Ectodermal cell (in vitro differentiated cells): Measurements from ENCODE around the gene CHRM1.

Source experiments
- H3K27ac ChIP-seq: 2 replicates; pipeline ENCODE4 v1.7.0; 2013; ENCODE audit warnings: mild to moderate bottlenecking, low read depth, low read length; ENCODE audit not compliant: insufficient read depth, poor library complexity, severe bottlenecking
- H3K27me3 ChIP-seq: 2 replicates; pipeline ENCODE4 v1.7.0; 2013; ENCODE audit warnings: mild to moderate bottlenecking, low read length; ENCODE audit not compliant: insufficient read depth, control insufficient read depth, poor library complexity, severe bottlenecking
- H3K36me3 ChIP-seq: one replicate; pipeline ENCODE4 v1.7.0; 2013; ENCODE audit warnings: low read length; ENCODE audit not compliant: control insufficient read depth, insufficient read depth
- H3K4me1 ChIP-seq: one replicate; pipeline ENCODE4 v1.7.0; 2013; ENCODE audit warnings: low read length; ENCODE audit not compliant: control insufficient read depth, insufficient read depth
- H3K4me3 ChIP-seq: 2 replicates; pipeline ENCODE4 v1.7.0; 2013; ENCODE audit warnings: low read depth, low read length, control low read depth; ENCODE audit not compliant: insufficient read depth
- H3K9me3 ChIP-seq: 2 replicates; pipeline ENCODE4 v1.7.0; 2013; ENCODE audit warnings: mild to moderate bottlenecking, low read length, moderate library complexity; ENCODE audit not compliant: control insufficient read depth
- WGBS, 2 experiments: methylation state at CpG; one replicate each; pipeline ENCODE4 v1.1.7; 2013; ENCODE audit warnings: missing lambda C conversion rate in 2 of 2; 5-methylcytosine and 5-hydroxymethylcytosine counted together

The CHRM1 gene

DNA sequence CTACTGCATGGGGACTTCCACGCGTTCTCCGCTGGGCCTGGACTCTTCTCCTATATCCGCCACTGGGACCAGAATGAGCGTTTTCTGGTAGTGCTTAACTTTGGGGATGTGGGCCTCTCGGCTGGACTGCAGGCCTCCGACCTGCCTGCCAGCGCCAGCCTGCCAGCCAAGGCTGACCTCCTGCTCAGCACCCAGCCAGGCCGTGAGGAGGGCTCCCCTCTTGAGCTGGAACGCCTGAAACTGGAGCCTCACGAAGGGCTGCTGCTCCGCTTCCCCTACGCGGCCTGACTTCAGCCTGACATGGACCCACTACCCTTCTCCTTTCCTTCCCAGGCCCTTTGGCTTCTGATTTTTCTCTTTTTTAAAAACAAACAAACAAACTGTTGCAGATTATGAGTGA, 32.8 kb downstream of the CHRM1 start:
- Histone ChIP-seq H3K36me3 (peaks cover 66% of the 10 kb centered on the region), H3K27ac (no peak overlapping the region)
- WGBS, 2 experiments = 94 to 96% methylated on average over 14 of the region's 14 CpGs

DNA sequence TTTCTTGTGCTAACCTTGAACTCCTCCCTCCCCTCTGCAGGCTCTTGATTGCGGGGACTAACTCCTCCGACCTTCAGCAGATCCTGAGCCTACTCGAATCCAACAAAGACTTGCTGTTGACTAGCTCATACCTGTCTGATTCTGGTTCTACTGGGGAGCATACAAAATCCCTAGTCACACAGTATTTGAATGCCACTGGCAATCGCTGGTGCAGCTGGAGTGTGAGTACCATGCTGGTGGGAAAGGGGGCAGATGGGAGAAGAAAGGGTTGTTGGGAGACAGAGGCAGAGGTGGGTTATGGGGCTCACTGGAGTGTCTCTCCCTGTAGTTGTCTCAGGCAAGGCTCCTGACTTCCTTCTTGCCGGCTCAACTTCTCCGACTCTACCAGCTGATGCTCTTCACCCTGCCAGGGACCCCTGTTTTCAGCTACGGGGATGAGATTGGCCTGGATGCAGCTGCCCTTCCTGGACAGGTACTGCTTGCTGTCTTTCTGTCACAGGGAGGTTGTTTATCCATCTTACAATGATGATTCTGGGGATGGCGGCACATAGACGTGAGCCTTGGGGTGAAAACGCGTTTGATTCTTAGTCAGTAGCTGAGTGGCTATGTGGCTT, 35.9 kb downstream of the CHRM1 start:
- Histone ChIP-seq H3K4me1 (peaks cover 21% of the 10 kb centered on the region), H3K27me3 (no peaks in the 10 kb centered on the region), H3K36me3 (peaks cover 74% of the 10 kb centered on the region), H3K9me3 (no peaks in the 10 kb centered on the region), H3K4me3 (no peak overlapping the region), H3K27ac (no peak overlapping the region)
- 95 to 96% methylated on average over 11 of the region's 11 CpGs for WGBS, 2 experiments

More for the DNA sequence above, 32.8 kb downstream of the CHRM1 start:
- Histone ChIP-seq H3K27me3 (no peaks in the 10 kb centered on the region), H3K9me3 (no peaks in the 10 kb centered on the region), H3K4me1 (peaks cover 11% of the 10 kb centered on the region), H3K4me3 (no peak overlapping the region)

DNA sequence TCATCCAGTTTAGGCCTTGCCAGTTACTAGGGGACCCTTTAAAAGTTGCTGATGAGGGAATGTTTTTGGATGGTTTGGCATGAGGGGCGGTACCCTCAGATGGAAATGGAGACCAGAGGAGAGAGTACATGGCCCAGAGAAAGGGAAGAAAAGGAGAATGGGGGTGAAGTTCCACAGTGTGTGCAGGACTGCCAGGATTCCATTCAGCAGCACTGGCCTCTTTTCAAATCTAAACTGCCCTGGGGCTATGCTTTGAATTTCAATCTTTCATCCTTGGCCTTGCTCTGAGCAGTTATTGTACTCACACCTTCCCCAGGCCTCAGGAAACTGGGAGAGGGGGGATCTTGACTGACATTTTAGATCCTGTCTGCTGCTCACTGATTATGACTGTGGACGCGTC, 37.5 kb downstream of the CHRM1 start:
- H3K4me3 ChIP-seq = no peak overlapping the region
- no peak overlapping the region for H3K27ac ChIP-seq
- WGBS, 2 experiments = 92 to 94% methylated on average over 3 of the region's 3 CpGs
- H3K4me1 ChIP-seq = peaks cover 33% of the 10 kb centered on the region
- H3K9me3 ChIP-seq = no peaks in the 10 kb centered on the region
- H3K27me3 ChIP-seq = no peaks in the 10 kb centered on the region
- peaks cover 60% of the 10 kb centered on the region for H3K36me3 ChIP-seq

DNA sequence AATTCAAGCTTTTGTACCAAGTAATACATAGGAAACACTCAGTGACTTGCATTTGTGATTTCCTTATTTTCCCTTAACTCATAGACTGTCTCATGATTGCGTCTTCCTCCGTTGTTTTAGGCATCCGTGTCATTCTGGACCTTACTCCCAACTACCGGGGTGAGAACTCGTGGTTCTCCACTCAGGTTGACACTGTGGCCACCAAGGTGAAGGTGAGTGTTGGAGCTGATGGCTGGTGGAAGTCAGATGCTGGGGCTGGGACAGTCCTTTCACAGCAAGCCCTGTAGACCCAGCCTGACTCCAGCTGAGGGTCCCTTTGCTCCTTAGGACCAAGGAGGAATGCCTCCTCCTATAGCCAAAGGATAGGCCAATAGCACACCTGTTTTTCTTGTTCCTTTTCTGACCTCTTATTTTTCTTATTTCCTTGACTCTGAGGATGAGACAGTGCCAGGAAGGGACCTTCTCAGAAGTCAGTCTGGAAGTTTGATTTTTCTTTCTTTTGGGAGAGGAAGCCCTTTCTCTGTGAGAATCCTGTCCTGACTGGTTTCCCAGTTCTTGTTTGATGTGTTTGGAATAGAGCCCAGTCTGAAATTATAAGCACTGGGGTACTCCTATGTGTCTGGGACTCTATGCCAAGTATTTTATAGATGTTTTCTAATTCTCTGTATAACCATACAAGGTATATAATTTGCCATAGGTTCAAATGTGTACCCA, 38.2 kb downstream of the CHRM1 start:
- H3K27me3 ChIP-seq = no peaks in the 10 kb centered on the region
- H3K27ac ChIP-seq = peak overlapping the region; percentile 53
- H3K4me1 ChIP-seq = peaks cover 33% of the 10 kb centered on the region
- peaks cover 53% of the 10 kb centered on the region for H3K36me3 ChIP-seq
- no peaks in the 10 kb centered on the region for H3K9me3 ChIP-seq
- 92% methylated on average over 5 of the region's 5 CpGs for WGBS, 2 experiments
- peak overlapping the region; percentile 77 for H3K4me3 ChIP-seq

DNA sequence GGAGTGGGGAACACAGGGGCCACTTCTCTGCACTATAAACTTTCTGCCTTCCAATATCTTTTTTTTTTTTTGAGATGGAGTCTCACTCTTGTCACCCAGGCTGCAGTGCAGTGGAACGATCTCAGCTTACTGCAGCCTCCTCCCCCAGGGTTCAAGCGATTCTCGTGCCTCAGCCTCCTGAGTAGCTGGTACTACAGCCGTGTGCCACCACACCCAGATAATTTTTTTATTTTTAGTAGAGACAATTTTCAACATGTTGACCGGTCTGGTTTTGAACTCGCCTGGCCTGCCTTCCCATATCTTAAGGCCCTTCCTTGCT, 38.8 kb downstream of the CHRM1 start:
- peak overlapping the region; percentile 77 for H3K4me3 ChIP-seq
- WGBS, 2 experiments = 72 to 77% methylated on average over 6 of the region's 6 CpGs
- peaks cover 33% of the 10 kb centered on the region for H3K4me1 ChIP-seq
- H3K27me3 ChIP-seq = no peaks in the 10 kb centered on the region
- no peaks in the 10 kb centered on the region for H3K9me3 ChIP-seq
- H3K36me3 ChIP-seq = peaks cover 50% of the 10 kb centered on the region
- peak overlapping the region; percentile 98 for H3K27ac ChIP-seq

DNA sequence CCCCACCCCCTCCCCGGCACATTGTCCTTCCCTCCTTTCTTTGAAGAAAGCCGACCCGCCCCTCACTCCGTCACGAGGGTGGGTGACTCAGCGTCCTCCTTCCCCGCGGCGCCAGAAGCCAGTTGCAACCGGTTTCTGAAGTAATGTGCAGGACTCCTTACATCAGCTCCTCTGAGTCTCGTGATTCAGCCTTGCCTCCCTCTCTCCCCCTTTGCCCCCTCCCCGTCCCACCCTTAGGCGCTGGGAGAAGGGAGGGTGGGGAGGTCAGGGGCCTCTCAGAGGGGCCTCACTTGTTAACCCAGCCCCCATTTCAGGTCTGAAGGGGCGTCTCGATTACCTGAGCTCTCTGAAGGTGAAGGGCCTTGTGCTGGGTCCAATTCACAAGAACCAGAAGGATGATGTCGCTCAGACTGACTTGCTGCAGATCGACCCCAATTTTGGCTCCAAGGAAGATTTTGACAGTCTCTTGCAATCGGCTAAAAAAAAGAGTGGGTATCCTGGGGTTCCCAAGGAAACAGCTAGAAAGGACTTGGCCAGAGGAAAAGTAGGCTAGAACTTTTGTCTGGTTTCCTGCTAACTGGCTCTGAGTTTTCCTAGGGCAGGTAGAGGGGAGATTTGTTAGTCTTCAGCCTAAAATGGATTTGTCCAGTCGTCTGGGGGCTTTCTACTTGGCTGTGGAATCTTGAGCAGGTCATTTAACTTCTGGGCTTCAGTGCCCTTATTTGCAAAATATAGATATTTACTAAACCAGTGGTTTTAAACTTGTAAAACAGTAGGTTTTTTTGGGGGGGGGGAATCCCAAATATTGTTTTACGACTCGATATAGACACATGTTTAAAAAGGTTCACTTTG, 39.4 kb downstream of the CHRM1 start:
- H3K4me3 ChIP-seq = peak overlapping the region; percentile 77
- peaks cover 49% of the 10 kb centered on the region for H3K36me3 ChIP-seq
- 8 to 11% methylated on average over 21 of the region's 21 CpGs for WGBS, 2 experiments
- H3K27ac ChIP-seq = peak overlapping the region; percentile 98
- no peaks in the 10 kb centered on the region for H3K9me3 ChIP-seq
- peaks cover 33% of the 10 kb centered on the region for H3K4me1 ChIP-seq
- H3K27me3 ChIP-seq = no peaks in the 10 kb centered on the region

DNA sequence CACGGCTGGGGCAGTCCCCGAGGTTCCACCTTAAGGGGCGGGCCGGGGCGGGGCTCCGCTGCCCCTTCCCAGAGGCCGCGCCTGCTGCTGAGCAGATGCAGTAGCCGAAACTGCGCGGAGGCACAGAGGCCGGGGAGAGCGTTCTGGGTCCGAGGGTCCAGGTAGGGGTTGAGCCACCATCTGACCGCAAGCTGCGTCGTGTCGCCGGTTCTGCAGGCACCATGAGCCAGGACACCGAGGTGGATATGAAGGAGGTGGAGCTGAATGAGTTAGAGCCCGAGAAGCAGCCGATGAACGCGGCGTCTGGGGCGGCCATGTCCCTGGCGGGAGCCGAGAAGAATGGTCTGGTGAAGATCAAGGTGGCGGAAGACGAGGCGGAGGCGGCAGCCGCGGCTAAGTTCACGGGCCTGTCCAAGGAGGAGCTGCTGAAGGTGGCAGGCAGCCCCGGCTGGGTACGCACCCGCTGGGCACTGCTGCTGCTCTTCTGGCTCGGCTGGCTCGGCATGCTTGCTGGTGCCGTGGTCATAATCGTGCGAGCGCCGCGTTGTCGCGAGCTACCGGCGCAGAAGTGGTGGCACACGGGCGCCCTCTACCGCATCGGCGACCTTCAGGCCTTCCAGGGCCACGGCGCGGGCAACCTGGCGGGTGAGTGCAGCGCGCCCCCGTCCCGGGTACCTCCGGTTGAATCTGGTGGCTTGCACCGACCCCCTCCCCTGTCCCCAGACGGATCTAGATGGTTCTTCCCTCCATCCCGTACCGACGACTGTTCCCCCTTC, 40.2 kb downstream of the CHRM1 start, which contains the start of gene SLC3A2:
TSS of gene SLC3A2 (plus strand) at position 94 of the 776 bp plus-strand sequence. CDS start at position 222, 128 bp downstream.
- peaks cover 43% of the 10 kb centered on the region for H3K36me3 ChIP-seq
- 0% methylated on average over 69 of the region's 69 CpGs for WGBS, 2 experiments
- H3K4me1 ChIP-seq = peaks cover 33% of the 10 kb centered on the region
- H3K27ac ChIP-seq = peak within 1 kb of the TSS; percentile 98
- H3K27me3 ChIP-seq = no peaks in the 10 kb centered on the region
- H3K9me3 ChIP-seq = no peaks in the 10 kb centered on the region
- peak within 1 kb of the TSS; percentile 77 for H3K4me3 ChIP-seq

DNA sequence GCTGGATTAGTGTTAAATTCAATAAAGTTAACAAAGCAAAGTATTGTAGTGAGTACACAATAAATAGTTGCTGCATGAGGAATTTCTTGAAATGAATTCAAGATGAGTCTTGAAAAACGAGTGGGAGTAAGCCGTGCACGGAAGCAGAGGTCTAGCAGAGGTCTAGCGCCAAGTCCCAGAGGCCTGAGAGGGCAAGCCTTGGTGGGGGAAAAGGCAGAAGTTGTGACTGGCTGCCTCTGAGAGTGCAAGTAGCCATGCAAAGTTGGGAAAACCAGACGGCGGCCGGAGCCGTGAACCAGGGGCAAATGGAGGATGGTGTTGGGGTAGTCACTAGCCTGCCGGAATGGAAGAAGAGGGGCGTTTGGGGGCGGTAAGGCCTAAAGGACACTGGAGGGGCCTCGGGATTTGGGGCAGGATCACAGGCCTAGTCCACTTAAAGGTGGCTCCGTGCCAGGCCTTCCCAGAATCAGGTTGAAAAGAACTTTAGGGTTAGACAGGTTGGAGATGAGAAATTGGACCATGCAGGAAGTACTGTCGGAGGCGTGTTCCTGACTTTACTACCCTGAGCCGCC, 40.8 kb downstream of the CHRM1 start:
- Histone ChIP-seq H3K36me3 (peaks cover 36% of the 10 kb centered on the region), H3K27ac (peak overlapping the region; percentile 98), H3K27me3 (no peaks in the 10 kb centered on the region), H3K4me1 (peaks cover 33% of the 10 kb centered on the region), H3K4me3 (peak overlapping the region; percentile 77), H3K9me3 (no peaks in the 10 kb centered on the region)
- WGBS, 2 experiments = 20 to 23% methylated on average over 16 of the region's 16 CpGs

DNA sequence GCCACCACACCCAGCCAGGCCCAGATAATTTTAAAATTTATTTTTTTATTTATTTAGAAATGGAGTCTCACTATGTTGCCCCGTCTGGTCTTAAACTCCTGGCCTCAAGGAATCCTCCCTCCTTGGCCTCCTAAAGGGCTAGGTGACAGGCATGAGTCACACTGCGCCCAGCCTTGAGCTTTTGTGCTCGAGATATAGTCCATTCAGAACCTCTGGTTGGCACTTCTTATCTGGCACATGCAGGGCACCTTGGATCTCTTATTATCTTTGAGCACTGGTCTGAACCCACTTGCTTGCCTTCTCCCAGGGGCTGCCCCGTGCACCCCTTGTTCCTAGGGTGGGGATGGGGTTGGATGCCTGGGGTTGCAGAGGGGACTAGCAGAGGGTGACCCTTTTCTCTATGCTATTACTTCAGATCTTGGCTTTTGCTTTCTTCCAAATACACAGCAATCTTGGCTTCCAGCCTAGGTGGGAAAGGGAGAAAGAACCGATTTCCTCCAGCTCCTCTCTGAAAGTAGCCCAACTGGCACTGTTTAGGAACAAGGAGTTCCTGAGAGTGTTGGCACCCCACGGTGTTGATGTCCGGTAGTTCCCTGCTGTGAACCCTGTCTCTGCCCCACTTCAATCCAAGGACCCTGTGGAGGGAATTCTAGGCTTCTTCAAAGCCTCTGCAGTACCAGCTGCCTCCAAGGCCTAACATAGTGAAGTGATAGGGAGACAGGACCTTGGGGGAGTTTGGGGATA, 41.8 kb downstream of the CHRM1 start:
- peaks cover 31% of the 10 kb centered on the region for H3K4me1 ChIP-seq
- no peaks in the 10 kb centered on the region for H3K27me3 ChIP-seq
- 80 to 81% methylated on average over 7 of the region's 7 CpGs for WGBS, 2 experiments
- H3K4me3 ChIP-seq = peak overlapping the region; percentile 77
- H3K36me3 ChIP-seq = peaks cover 27% of the 10 kb centered on the region
- H3K9me3 ChIP-seq = no peaks in the 10 kb centered on the region
- H3K27ac ChIP-seq = peak overlapping the region; percentile 20
